ENCODE data around the gene MVB12B.

GRCh38 chr9:126463426-126463825 lies 136.8 kb downstream of the MVB12B start:
- TF ChIP-seq, protein P1, sequence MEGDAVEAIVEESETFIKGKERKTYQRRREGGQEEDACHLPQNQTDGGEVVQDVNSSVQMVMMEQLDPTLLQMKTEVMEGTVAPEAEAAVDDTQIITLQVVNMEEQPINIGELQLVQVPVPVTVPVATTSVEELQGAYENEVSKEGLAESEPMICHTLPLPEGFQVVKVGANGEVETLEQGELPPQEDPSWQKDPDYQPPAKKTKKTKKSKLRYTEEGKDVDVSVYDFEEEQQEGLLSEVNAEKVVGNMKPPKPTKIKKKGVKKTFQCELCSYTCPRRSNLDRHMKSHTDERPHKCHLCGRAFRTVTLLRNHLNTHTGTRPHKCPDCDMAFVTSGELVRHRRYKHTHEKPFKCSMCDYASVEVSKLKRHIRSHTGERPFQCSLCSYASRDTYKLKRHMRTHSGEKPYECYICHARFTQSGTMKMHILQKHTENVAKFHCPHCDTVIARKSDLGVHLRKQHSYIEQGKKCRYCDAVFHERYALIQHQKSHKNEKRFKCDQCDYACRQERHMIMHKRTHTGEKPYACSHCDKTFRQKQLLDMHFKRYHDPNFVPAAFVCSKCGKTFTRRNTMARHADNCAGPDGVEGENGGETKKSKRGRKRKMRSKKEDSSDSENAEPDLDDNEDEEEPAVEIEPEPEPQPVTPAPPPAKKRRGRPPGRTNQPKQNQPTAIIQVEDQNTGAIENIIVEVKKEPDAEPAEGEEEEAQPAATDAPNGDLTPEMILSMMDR (conservative IDR thresholded peaks at IDR 0.05; ENCODE audit: low read length): no peak
- no peak for TF ChIP-seq EZH2phosphoT487 (IDR thresholded peaks at IDR 0.05; ENCODE audit: borderline replicate concordance)

Data from Loucy (cell line).